HEK293T (cell line): Measurements from ENCODE around the gene IQCN.

Source experiments
- CTCF ChIA-PET: fragments of 350-600 bp; formaldehyde crosslinking; extraction: SDS; loops from one replicate; lab custom pipeline; 2021; ENCODE audit warnings: antibody characterized with exemption, inconsistent platforms; lab: Yijun Ruan, JAX
- POLR2A ChIA-PET: fragments of 350-600 bp; formaldehyde crosslinking; extraction: SDS; loops from one replicate; lab custom pipeline; 2020; ENCODE audit warnings: antibody characterized with exemption, inconsistent platforms; lab: Yijun Ruan, JAX
- DNase-seq: peaks from one replicate; pipeline ENCODE4 v3.0.0; 2012; ENCODE audit warnings: mixed read lengths; ENCODE audit errors: extremely low spot score
- ARNT ChIP-seq: fragments of 450-650 bp; IDR thresholded peaks from 2 replicates; pipeline ENCODE4 v1.6.1; 2017; ENCODE audit warnings: mild to moderate bottlenecking
- BHLHE40 ChIP-seq: fragments of 450-650 bp; IDR thresholded peaks from 2 replicates; pipeline ENCODE4 v1.6.1; 2016; ENCODE audit warnings: mild to moderate bottlenecking, moderate library complexity, borderline replicate concordance
- CTBP1 ChIP-seq: fragments of 450-650 bp; IDR thresholded peaks from 2 replicates; pipeline ENCODE4 v1.6.1; 2016; ENCODE audit warnings: borderline replicate concordance
- ELF4 ChIP-seq: fragments of 450-650 bp; IDR thresholded peaks from 2 replicates; pipeline ENCODE4 v1.6.1; 2017; ENCODE audit warnings: antibody characterized with exemption
- FOXA1 ChIP-seq: fragments of 450-650 bp; IDR thresholded peaks from 2 replicates; pipeline ENCODE4 v1.6.1; 2016; ENCODE audit warnings: mild to moderate bottlenecking
- FOXK2 ChIP-seq: fragments of 450-650 bp; IDR thresholded peaks from 2 replicates; pipeline ENCODE4 v1.6.1; 2016; ENCODE audit warnings: mild to moderate bottlenecking
- FOXM1 ChIP-seq: fragments of 450-650 bp; IDR thresholded peaks from 2 replicates; pipeline ENCODE4 v1.6.1; 2017; ENCODE audit warnings: mild to moderate bottlenecking, borderline replicate concordance
- HDGF ChIP-seq: fragments of 450-650 bp; IDR thresholded peaks from 2 replicates; pipeline ENCODE4 v1.6.1; 2017; ENCODE audit warnings: antibody characterized with exemption, borderline replicate concordance
- L3MBTL2 ChIP-seq: fragments of 450-650 bp; conservative IDR thresholded peaks from 2 replicates; pipeline ENCODE4 v1.6.1; 2016; ENCODE audit warnings: mild to moderate bottlenecking
- LEF1 ChIP-seq: fragments of 450-650 bp; IDR thresholded peaks from 2 replicates; pipeline ENCODE4 v1.6.1; 2017; ENCODE audit warnings: mild to moderate bottlenecking, borderline replicate concordance
- NFRKB ChIP-seq: fragments of 450-650 bp; IDR thresholded peaks from 2 replicates; pipeline ENCODE4 v1.6.1; 2016; ENCODE audit warnings: mild to moderate bottlenecking, moderate library complexity
- PKNOX1 ChIP-seq: fragments of 450-650 bp; IDR thresholded peaks from 2 replicates; pipeline ENCODE4 v1.6.1; 2016
- SP1 ChIP-seq: fragments of 450-650 bp; IDR thresholded peaks from 2 replicates; pipeline ENCODE4 v1.6.1; 2017
- SUZ12 ChIP-seq: fragments of 450-650 bp; IDR thresholded peaks from 2 replicates; pipeline ENCODE4 v1.6.1; 2016; ENCODE audit warnings: mild to moderate bottlenecking
- TARDBP ChIP-seq: fragments of 450-650 bp; IDR thresholded peaks from 2 replicates; pipeline ENCODE4 v1.6.1; 2016
- ZNF384 ChIP-seq: fragments of 450-650 bp; IDR thresholded peaks from 2 replicates; pipeline ENCODE4 v1.6.1; 2016

IQCN gene

GRCh38 chr19:18261474-18261873, 12.8 kb downstream of the IQCN start:
- ChIA-PET CTCF (interaction anchor here (1.2 kb wide), 1 partner anchor 68 kb away, joined by 3 read pairs; no protein-coding TSS in a partner anchor), POLR2A (interaction anchor here (1.0 to 1.8 kb wide), 2 partner anchors 20 kb away, joined by 5 to 6 read pairs; partner anchors contain the start of gene JUND)
- TF ChIP-seq LEF1 = no peak
- no peak for TF ChIP-seq ELF4
- no peak for TF ChIP-seq NFRKB
- TF ChIP-seq HDGF = no peak
- TF ChIP-seq FOXK2 = no peak
- no peak for TF ChIP-seq BHLHE40
- no peak for TF ChIP-seq L3MBTL2
- no peak for TF ChIP-seq SP1
- TF ChIP-seq PKNOX1 = no peak
- TF ChIP-seq SUZ12 = no peak
- DNase-seq = no peak

- POLR2A ChIA-PET = no interaction called here
- DNase-seq = no peak
- no peak for TF ChIP-seq HDGF
- TF ChIP-seq SUZ12 = no peak
- no peak for TF ChIP-seq ZNF384
- TF ChIP-seq CTBP1 = no peak
- no peak for TF ChIP-seq TARDBP
- TF ChIP-seq FOXM1 = no peak
- TF ChIP-seq L3MBTL2 = no peak
- no peak for TF ChIP-seq ELF4
- no peak for TF ChIP-seq LEF1
- no peak for TF ChIP-seq SP1
- no peak for TF ChIP-seq FOXA1
- TF ChIP-seq ARNT = no peak
- no peak for TF ChIP-seq BHLHE40
- no peak for TF ChIP-seq PKNOX1
- TF ChIP-seq FOXK2 = no peak
- CTCF ChIA-PET = no interaction called here
These were observed 14.4 kb downstream of the IQCN start for GRCh38 chr19:18259893-18260292.

- CTCF ChIA-PET = no interaction called here
- no peak for DNase-seq
These were observed 16.5 kb downstream of the IQCN start for GRCh38 chr19:18257503-18258470.

GRCh38 chr19:18254546-18255503, 19.4 kb downstream of the IQCN start:
- TF ChIP-seq SP1 = no peak
- TF ChIP-seq L3MBTL2 = no peak
- no peak for TF ChIP-seq ZNF384
- TF ChIP-seq FOXK2 = no peak
- TF ChIP-seq LEF1 = no peak
- no peak for TF ChIP-seq HDGF
- TF ChIP-seq NFRKB = no peak
- TF ChIP-seq FOXM1 = no peak
- no peak for TF ChIP-seq TARDBP
- no peak for TF ChIP-seq SUZ12
- TF ChIP-seq PKNOX1 = no peak
- TF ChIP-seq BHLHE40 = no peak
- no peak for TF ChIP-seq ELF4
- no peak for TF ChIP-seq CTBP1
- TF ChIP-seq ARNT = no peak
- TF ChIP-seq FOXA1 = no peak
- ChIA-PET CTCF (interaction anchor here (0.8 kb wide), 1 partner anchor 257 kb away, joined by 4 read pairs; no protein-coding TSS in a partner anchor), POLR2A (interaction anchor here (1.2 kb wide), 1 partner anchor 25 kb away, joined by 3 read pairs; no protein-coding TSS in a partner anchor)
- no peak for DNase-seq

More at GRCh38 chr19:18257503-18258470, 16.5 kb downstream of the IQCN start:
- POLR2A ChIA-PET = interaction anchor here (1.3 kb wide), 1 partner anchor 24 kb away, joined by 3 read pairs; the partner anchor contains the start of gene JUND
- TF ChIP-seq TARDBP (no peak), HDGF (no peak), SP1 (no peak), PKNOX1 (no peak), FOXM1 (no peak), FOXA1 (no peak), CTBP1 (no peak), ELF4 (no peak), ARNT (no peak), FOXK2 (no peak), ZNF384 (no peak), LEF1 (no peak), BHLHE40 (no peak), SUZ12 (no peak)
